GM12874 (cell line): ENCODE data around the gene CBLN1.

Experiments
- TF ChIP-seq, protein P1 (sequence below): IDR thresholded peaks from 2 replicates; pipeline ENCODE4 v1.5.1; 2011; ENCODE audit warnings: low read depth, mild to moderate bottlenecking, control low read depth, low read length, moderate library complexity; ENCODE audit not compliant: insufficient read depth

Gene CBLN1

DNA sequence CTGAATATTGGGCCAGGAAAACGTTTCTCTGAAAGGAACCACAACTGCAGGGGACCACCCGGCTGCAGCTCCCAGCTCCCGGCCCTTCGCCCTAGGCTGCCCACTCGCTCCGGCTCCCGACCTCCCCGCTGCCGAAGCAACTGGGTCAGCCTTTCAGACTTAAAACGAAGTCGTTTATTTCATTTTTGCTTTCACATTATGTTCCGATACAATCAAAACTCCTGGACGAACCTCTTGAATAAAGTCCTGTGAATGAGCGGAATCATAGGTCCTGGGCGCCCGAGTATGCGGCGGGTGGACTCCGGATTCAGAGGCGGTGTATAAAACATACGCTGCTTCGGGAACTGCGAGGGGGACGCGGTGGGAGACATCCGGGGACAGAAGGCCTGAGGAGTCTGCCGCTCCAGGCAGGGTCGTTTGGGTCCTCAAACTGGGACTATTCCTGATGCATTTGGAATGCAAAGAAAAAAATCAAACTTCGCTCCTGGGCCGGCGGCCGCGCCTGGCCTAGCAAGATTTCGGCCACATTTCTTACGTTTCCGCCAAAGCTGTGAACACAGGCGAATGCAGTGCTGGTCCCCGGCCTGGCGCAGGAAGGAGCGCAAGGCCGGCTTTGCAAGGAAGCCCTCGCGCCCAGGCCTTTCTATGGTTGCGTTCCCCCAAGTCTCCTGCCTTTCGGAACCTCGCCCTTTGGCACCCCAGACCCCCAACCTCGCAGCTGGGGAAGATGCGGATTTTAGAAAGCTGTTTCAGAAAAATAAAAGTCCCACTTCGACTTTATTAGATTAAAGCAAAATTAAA lies 3.7 kb downstream of the CBLN1 start:
- TF ChIP-seq, protein P1, sequence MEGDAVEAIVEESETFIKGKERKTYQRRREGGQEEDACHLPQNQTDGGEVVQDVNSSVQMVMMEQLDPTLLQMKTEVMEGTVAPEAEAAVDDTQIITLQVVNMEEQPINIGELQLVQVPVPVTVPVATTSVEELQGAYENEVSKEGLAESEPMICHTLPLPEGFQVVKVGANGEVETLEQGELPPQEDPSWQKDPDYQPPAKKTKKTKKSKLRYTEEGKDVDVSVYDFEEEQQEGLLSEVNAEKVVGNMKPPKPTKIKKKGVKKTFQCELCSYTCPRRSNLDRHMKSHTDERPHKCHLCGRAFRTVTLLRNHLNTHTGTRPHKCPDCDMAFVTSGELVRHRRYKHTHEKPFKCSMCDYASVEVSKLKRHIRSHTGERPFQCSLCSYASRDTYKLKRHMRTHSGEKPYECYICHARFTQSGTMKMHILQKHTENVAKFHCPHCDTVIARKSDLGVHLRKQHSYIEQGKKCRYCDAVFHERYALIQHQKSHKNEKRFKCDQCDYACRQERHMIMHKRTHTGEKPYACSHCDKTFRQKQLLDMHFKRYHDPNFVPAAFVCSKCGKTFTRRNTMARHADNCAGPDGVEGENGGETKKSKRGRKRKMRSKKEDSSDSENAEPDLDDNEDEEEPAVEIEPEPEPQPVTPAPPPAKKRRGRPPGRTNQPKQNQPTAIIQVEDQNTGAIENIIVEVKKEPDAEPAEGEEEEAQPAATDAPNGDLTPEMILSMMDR: no peak

DNA sequence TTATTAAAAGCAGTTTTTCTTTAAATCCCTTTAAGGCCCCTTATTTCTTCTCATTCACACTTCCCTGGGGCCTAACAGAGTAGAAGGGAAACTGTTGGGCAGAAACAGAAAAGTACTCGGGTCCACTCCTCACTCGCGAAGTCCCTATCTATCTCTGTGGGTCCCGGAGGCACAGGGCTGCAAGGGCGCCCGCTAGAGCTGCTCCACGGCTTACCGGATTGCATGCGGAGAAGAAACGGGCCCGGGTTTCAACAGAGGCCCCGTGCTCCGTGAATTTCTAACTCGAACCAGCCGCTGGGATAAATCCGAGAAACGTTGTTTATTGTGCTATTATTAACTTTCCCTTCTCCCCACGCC lies 4.3 kb downstream of the CBLN1 start:
- TF ChIP-seq, protein P1: no peak

DNA sequence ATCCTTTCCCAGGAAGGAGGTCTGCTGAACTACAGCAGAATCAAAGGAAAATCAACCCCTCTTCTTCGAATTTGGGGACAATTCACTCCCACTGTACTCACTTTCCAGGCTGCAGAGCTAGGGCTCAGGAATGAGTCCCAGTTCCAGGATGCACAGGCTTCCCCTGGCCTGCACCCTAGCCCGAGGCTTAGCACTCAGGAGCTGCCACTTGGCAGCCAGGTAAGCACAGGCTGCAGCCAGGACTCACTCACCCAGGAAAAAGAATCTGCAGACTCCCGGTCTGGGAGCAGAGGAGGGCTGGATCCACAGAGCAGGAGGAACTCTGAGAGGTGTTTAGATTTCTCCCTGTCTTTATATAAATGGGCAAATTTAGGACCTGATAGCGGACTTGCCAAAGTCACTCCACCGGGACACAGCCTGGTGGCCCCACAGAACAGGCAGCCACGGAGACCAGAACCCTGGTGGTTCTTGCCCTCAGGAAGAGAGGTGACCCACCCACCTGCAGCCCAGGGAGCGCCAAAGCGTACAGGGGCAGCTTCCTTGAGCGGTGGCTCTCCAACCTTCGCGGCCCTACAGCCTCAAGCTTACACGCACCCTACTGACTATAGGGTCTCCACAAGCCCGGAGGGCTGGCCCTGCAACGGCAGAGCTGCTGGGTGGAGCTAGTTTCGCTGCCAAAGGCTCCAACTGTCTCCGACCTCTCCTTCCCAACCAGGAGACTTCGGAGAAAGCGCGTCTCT lies 4.8 kb downstream of the CBLN1 start:
- TF ChIP-seq, protein P1: no peak

DNA sequence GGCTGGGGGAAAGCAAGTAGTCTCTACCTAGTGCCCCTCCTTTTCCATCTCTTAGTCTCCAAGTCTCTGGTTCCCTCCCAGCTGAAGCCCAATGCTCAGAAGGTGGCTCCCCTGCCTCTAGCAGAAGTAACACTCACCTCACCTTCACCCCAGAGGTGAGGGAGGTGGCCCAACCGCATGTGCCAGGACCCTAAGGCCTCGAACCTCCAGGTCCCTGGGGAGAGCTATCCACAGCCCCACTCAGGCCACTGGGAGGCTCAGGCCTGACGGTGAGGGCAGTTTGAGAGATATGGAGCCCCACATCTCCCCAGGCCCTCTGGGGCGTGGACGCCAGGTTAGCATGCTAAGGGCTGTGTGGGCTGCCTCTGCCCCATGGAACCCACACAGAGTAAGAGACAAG lies 5.8 kb downstream of the CBLN1 start:
- TF ChIP-seq, protein P1: no peak

DNA sequence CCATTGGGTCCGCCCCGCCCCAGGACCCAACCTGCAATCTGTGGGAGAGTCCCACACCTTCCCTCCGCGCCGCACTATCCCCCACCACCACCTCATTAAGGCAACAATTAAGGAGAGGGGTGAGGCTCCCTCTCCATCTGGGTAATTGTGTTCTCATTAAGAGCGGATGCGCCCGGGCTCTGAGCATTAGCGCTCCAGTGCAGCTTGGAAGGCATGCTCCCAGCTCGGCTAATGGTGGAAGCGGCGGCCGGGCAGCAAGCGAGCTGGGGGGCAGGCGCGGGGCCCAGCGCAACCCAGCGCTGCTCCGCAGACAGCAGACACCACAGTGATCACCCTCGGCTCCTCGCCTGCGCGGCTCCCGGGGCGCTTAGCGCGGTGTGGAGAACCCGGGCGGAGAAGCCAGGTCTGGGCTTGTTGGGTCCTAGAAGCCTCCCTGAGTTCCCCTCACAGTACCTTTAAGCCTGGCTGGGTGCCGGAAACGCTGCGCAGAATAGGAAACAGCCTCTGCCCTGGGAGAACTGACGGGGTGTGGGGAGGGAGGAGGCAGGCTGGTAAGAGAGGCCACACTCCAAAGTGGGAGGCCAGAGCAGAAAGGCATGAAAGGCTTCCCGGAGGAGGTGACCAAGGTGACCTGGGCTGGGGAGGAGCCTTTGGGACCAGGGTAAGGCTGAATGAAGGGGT lies 6.4 kb downstream of the CBLN1 start:
- TF ChIP-seq, protein P1: no peak

DNA sequence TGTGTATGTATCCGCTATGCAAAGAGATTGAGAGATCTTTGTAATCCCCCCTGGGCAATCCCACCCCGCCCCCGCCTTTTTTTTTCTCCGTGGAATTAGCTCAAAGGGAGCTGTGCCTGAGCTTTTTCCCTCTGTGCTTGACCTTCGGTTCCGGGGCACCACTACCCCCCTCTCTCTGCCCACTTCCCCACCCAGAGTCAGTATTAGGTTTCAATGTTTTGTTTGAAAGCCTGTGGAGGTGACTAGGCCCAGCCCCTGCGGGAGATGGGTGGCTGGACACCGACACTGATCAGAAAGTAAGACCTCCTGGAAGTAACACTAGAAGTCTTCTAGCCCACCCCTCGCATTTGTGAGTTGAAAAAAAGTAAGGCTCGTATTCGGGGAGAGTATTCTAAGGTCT lies 7.0 kb downstream of the CBLN1 start:
- TF ChIP-seq, protein P1: no peak

DNA sequence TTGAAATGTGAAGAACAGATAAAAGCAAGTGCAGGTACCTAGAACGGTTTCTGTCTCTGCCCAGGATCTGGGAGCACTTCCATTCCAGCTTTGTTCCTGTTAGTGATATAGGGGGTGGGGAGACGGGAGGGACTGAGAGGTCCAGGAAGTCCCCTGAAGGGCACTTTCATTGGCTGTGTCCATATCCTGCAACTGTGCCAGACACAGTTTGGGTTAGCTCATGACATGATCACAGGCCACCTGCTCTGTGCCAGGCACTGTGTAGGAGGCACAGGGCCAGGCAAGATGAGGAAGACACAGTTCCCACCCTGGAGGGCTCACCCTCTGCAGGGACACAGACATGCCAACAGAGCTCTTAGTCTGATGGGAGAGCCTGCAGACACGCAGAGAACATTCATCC lies 7.9 kb downstream of the CBLN1 start:
- TF ChIP-seq, protein P1: no peak
